Ishikawa (cell line): Measurements from ENCODE around the gene ITIH2.

Source experiments
- EP300 ChIP-seq: IDR thresholded peaks from 2 replicates; pipeline ENCODE4 v1.6.1; 2012; ENCODE audit warnings: borderline replicate concordance
- NFIC ChIP-seq: IDR thresholded peaks from 2 replicates; pipeline ENCODE4 v1.6.1; 2012
- RAD21 ChIP-seq: IDR thresholded peaks from 2 replicates; pipeline ENCODE4 v1.6.1; 2012; ENCODE audit warnings: low read depth
- REST ChIP-seq: IDR thresholded peaks from 2 replicates; pipeline ENCODE4 v1.6.1; 2012; ENCODE audit warnings: low read depth, mild to moderate bottlenecking

- TF ChIP-seq RAD21 (no peak), NFIC (no peak), REST (no peak), EP300 (no peak)
Observed at GRCh38 chr10:7697426-7697825, 5.7 kb upstream of the ITIH2 start.
